ENCODE data around the gene LCLAT1.

DNA sequence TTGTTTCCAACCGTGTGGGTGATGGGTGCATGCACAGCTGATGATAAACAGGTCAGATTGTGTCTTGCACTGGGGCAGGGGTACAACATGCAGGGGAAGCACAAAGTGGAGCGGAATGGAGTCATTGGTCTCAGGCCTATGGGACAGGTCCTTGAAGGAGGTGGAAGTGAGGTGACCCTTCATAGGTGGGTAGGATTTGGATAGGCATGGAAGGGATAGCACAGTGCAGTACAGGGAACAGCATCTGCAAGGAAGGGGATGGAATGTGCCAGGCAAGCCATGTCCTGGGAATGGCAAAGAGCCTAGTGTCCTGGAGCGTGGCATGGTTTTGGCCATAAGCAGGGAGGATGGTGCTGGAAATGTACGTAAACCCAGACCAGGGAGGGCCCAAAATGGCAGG lies 216.3 kb downstream of the LCLAT1 start:
- TF ChIP-seq, protein P1, sequence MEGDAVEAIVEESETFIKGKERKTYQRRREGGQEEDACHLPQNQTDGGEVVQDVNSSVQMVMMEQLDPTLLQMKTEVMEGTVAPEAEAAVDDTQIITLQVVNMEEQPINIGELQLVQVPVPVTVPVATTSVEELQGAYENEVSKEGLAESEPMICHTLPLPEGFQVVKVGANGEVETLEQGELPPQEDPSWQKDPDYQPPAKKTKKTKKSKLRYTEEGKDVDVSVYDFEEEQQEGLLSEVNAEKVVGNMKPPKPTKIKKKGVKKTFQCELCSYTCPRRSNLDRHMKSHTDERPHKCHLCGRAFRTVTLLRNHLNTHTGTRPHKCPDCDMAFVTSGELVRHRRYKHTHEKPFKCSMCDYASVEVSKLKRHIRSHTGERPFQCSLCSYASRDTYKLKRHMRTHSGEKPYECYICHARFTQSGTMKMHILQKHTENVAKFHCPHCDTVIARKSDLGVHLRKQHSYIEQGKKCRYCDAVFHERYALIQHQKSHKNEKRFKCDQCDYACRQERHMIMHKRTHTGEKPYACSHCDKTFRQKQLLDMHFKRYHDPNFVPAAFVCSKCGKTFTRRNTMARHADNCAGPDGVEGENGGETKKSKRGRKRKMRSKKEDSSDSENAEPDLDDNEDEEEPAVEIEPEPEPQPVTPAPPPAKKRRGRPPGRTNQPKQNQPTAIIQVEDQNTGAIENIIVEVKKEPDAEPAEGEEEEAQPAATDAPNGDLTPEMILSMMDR (IDR thresholded peaks at IDR 0.05) = no peak
- no peak for TF ChIP-seq POLR2A (IDR thresholded peaks at IDR 0.05)

Measured in thyroid gland (tissue), 4 donors.